GM18868 (cell line): Measurements from ENCODE around the gene CTTNBP2.
A peak's percentile ranks its signal among the peaks of the same experiment; 100 is the strongest.

Experiments used
- ATAC-seq: cut with Tn5 transposase; IDR thresholded peaks from one replicate; pipeline ENCODE4 v1.9.1; 2021; ENCODE audit warnings: mild to moderate bottlenecking, moderate library complexity; ENCODE audit not compliant: unreplicated experiment

CTTNBP2 gene

GRCh38 chr7:117698018-117698417 lies 175.2 kb downstream of the CTTNBP2 start:
- no peak for ATAC-seq

GRCh38 chr7:117692338-117692737 lies 180.9 kb downstream of the CTTNBP2 start:
- ATAC-seq = no peak

DNA sequence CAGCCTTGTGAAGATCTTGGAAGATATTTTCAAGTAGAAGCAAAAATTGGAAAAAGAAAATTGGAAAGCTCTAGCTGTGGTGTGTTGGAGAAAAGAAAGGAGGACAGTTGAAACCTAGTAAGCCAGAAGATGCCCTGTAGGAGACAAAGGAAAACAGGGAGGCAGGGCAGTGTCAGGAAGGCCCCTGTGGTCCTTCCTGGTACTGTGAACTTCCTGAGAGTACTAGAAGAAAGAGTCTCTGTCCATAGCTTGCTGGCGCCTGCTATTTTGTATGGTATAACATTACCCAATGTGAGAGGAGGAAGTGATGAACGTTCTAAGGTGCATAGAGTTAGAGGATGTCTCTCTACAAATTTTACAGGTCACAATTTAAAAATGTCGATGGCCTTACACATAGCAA lies 183.1 kb downstream of the CTTNBP2 start:
- no peak for ATAC-seq

DNA sequence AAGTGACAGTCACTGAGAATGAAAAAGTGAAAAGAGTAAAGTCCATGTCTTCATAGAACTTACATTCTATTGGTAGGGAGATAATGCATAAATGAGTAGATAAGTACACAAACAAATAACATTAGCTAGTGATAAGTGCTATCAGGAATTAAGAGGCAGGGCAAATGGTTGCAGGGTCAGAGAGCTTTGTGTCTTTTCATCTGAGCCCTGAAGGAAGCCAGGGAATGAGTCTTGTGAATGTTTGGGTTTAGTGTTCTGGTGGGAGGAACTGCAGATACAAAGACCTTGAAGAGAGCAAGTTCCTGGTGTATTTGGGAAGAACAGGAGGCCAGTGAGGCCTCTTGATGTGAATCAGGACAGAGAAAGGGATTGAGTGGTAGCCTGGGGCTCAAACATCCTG lies 183.8 kb downstream of the CTTNBP2 start:
- no peak for ATAC-seq

- no peak for ATAC-seq
Observed at GRCh38 chr7:117688126-117688525, 185.1 kb downstream of the CTTNBP2 start.

DNA sequence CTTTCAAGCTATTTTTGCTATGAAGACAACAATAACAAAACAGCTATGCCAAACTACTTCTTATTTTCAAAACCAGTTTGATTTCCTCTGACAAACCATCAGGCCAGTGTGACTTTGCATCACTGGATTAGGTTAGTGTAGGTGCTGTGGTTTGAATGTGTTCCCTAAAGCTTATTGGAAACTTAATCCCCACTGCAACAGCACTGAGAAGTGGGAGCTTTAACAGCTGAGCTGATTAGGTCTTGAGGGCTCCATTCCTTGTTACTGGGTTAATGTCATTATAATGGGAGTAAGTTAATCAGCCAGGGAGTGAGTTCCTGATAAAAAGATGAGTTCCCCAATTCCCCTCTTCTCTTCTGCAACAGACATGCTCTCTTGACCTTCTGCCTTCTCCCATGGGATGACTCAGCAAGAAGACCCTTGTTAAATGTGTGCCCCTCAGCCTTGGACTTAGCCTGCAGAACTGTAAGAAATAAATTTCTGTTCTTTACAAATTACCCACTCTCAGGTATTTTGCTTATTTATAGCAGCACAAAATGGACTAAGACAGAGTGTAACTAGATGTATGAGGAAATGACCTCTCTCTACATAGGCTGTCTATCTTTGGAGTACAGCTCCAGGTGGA lies 186.8 kb downstream of the CTTNBP2 start:
- ATAC-seq = no peak

- no peak for ATAC-seq
Observed at GRCh38 chr7:117685795-117686194, 187.4 kb downstream of the CTTNBP2 start.

- no peak for ATAC-seq
Observed at GRCh38 chr7:117683430-117684175, 189.6 kb downstream of the CTTNBP2 start.

DNA sequence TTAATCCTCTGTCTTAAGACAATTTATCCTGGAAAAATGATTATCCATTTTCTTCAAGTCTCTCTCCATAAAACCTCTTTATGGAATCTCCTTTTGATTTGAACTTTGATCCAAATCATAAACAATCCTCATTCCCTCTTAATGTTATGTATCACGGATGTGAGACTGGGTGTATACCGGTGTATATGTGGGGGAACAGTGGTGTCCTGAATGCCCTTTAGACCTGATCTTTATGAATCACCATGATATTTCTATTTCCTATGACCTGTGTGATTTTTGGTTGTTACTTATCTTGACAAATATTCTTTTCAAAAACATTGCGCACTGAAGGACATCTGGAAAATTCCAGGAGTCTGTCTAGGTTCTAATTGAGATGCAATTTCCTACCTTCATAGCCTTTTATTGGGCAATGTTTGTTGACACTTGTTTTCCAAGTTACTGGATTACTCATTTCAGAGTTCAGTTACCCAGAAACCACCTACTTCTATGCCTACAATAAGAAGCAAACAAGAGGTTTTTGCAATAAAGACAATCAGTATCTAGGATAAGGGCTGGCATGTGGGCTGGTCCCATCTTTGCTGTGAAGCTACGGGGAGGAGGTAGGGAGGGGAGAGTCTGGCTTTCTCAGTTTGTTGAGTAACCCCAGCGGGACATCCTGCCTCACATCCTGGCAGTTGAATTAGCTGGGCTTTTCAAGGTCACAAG lies 190.4 kb downstream of the CTTNBP2 start:
- no peak for ATAC-seq

DNA sequence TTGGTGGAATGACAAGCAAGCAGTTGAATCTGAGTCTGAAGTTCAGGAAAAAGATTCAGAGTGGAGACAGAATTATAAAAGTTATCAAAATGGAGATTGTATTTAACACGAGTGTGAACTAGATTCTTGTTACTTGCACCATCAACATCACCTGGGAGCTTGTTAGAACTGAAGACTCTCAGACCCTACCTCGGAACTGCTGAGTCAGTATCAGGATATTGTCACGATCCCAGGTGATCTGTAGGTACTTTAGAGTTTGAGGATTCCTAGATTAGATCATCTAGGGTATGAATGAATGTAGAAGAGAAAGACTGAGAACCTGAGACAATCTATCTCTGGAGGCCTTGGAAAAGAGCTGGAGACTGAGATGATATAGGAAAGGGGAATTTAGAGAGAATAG lies 194.1 kb downstream of the CTTNBP2 start:
- no peak for ATAC-seq

- no peak for ATAC-seq
Observed at GRCh38 chr7:117675497-117676435, 197.5 kb downstream of the CTTNBP2 start.

- no peak for ATAC-seq
Observed at GRCh38 chr7:117674617-117675016, 198.6 kb downstream of the CTTNBP2 start.

DNA sequence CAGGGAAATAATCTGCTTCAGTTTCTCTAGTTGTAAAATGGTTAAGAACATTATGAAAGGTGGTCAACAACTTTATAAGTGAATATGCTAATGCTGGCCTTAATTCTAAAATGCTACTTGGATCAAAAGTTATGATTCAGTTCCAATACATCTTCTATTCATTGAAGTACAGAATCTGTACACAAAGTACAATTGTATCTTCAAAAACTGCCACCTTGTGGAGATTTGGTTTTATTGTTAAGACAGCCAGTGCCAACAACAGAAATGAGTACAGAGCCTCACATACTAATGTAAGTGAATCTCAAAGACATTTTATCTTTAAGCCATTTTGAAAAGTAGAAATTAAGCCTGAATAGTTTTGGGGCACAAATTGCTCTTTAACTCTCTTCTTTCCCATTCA lies 199.4 kb downstream of the CTTNBP2 start:
- ATAC-seq = peak; percentile 76

GRCh38 chr7:117673367-117673766 lies 199.9 kb downstream of the CTTNBP2 start:
- ATAC-seq = no peak

- ATAC-seq = no peak
Observed at GRCh38 chr7:117672453-117672852, 200.8 kb downstream of the CTTNBP2 start.

DNA sequence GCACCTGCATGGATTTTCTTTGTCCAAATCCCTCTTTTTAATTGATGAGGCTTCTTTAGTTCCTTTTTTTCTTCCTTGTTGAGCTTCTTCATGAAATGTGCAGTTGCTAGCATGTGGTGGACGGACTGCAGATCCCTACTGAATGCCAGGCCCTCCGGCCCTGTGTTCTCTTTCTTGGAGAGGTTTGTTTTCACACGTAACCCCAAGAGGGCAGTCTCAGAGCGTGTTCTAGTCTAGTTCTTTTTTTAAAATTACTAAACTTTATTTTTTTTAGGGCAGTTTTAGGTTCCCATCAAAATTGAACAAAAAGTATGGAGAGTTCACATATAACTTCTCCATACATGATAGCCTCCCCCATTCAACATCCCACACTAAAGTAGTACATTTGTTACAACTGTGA lies 203.4 kb downstream of the CTTNBP2 start:
- no peak for ATAC-seq

DNA sequence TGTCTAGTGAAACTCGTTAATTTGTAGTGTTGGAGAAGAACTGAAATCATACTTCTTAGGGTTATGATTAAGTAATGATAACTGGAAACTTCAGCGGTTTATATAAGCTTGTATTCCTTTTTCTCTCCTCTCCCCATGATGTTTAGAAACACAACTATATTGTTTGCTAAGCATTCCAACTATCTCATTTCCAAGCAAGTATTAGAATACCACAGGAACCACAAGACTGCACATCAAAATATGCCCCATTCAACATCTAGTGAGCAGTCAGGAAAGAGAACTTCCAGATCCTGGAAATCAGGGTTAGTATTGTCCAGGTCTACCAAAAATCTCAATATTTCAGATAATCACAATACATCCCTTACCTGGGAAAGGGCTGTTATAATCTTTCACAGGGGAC lies 205.8 kb downstream of the CTTNBP2 start:
- no peak for ATAC-seq

DNA sequence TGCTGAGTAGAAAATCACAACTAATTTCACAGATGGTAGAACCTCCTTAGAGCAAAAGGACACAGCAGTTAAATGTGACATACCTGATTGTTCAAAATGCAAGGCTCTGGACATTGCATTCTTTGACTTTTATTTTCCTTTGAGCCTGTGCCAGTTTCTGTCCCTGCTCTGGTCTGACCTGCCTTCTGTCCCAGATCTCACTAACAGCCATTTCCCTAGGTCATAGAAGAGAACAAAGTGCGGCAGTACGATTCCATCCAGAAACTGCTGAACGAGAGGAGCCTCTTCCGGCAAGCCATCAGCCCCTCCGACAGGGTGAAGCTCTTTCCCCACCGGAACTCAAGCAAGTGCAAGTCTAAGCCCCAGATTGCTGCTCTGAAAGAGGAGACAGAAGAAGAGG lies 206.6 kb downstream of the CTTNBP2 start:
- ATAC-seq = no peak

DNA sequence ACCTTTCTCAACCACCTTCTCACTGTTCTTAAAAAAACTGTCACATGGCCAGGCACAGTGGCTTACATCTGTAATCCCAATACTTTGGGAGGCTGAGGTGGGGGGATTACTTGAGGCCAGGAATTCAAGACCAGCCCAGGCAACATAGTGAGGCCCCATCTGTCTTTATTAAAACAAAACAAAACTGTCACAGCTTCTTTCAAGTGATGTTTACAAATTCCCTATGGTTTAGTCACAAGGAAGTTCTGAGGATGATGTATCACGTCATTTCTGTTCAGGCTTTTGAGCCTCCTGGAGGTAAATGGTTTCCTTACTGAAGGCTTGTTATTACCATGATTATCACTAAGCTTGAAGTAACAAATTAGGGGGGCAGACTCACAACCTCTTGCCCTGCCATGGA lies 207.2 kb downstream of the CTTNBP2 start:
- ATAC-seq = no peak

GRCh38 chr7:117665368-117665767 lies 207.9 kb downstream of the CTTNBP2 start:
- ATAC-seq = no peak

GRCh38 chr7:117664047-117664446 lies 209.2 kb downstream of the CTTNBP2 start:
- no peak for ATAC-seq
